HepG2 (cell line): ENCODE measurements around the gene GATM. TPM values are rescaled to one million over a fixed set of nuclear protein-coding genes. Genes with fewer than 3 reads are reported as not detected.
A peak's percentile ranks its signal among the peaks of the same experiment; 100 is the strongest.

ENCODE experiments used
- FOSL2 ChIP-seq: sonication (generic); formaldehyde crosslinking; IDR thresholded peaks from 2 replicates; pipeline ENCODE4 v1.4.0; 2020; ENCODE audit warnings: missing genetic modification reagents
- FOXM1 ChIP-seq: sonication (generic); formaldehyde crosslinking; IDR thresholded peaks from 2 replicates; pipeline ENCODE4 v1.5.0; 2020; ENCODE audit warnings: missing genetic modification reagents
- GATAD2A ChIP-seq: IDR thresholded peaks from 2 replicates; pipeline ENCODE4 v1.6.1; 2016
- MEF2D ChIP-seq: sonication (generic); formaldehyde crosslinking; IDR thresholded peaks from 2 replicates; pipeline ENCODE4 v1.5.1; 2020; ENCODE audit warnings: mild to moderate bottlenecking, missing genetic modification reagents
- MIXL1 ChIP-seq: IDR thresholded peaks from 2 replicates; pipeline ENCODE4 v1.6.1; 2016
- NAIF1 ChIP-seq: sonication (generic); formaldehyde crosslinking; IDR thresholded peaks from 2 replicates; pipeline ENCODE4 v1.5.0; 2020; ENCODE audit warnings: mild to moderate bottlenecking, missing genetic modification reagents, borderline replicate concordance
- NR2F1 ChIP-seq, 2 experiments: fragments of 450-650 bp in 1 of 2; formaldehyde crosslinking in 1 of 2; IDR thresholded peaks; 2 replicates each; pipeline versions ENCODE4 v1.5.0 to v1.6.1; 2016 to 2020; ENCODE audit warnings: mild to moderate bottlenecking in 1 of 2, missing compliant biosample characterization in 1 of 2, missing genetic modification reagents in 1 of 2, moderate library complexity in 1 of 2
- SALL1 ChIP-seq: sonication (generic); formaldehyde crosslinking; IDR thresholded peaks from 2 replicates; pipeline ENCODE4 v1.8.0; 2022; ENCODE audit warnings: mild to moderate bottlenecking, missing genetic modification reagents
- SMC3 ChIP-seq: IDR thresholded peaks from 2 replicates; pipeline ENCODE4 v1.6.1; 2011; ENCODE audit warnings: low read length, improper control_type of control experiment
- SOX13 ChIP-seq, 3 experiments: fragments of 450-650 bp in 1 of 3; sonication (generic) in 1 of 3; formaldehyde crosslinking in 1 of 3; IDR thresholded peaks in 2 of 3; conservative IDR thresholded peaks in 1 of 3; 2 replicates each; pipeline versions ENCODE4 v1.5.0 to v1.6.1; 2016 to 2020; ENCODE audit warnings: antibody characterized with exemption in 1 of 3, mild to moderate bottlenecking in 1 of 3, missing compliant biosample characterization in 1 of 3, missing genetic modification reagents in 1 of 3, moderate library complexity in 1 of 3
- SOX6 ChIP-seq, 2 experiments: fragments of 450-650 bp in 1 of 2; sonication (generic) in 1 of 2; formaldehyde crosslinking in 1 of 2; IDR thresholded peaks; 2 replicates each; pipeline versions ENCODE4 v1.4.0 to v1.6.1; 2017 to 2020; ENCODE audit warnings: antibody characterized with exemption in 1 of 2, mild to moderate bottlenecking in 1 of 2, missing genetic modification reagents in 1 of 2
- STAG1 ChIP-seq: sonication (generic); formaldehyde crosslinking; IDR thresholded peaks from 2 replicates; pipeline ENCODE4 v1.4.0; 2020; ENCODE audit warnings: missing genetic modification reagents
- ZKSCAN5 ChIP-seq: sonication (generic); formaldehyde crosslinking; IDR thresholded peaks from 2 replicates; pipeline ENCODE4 v1.5.1; 2020; ENCODE audit warnings: mild to moderate bottlenecking, missing genetic modification reagents
- ZMYM3 ChIP-seq: sonication (generic); formaldehyde crosslinking; IDR thresholded peaks from 2 replicates; pipeline ENCODE4 v1.5.1; 2020; ENCODE audit warnings: mild to moderate bottlenecking, missing genetic modification reagents
- ZMYM4 ChIP-seq: sonication (generic); formaldehyde crosslinking; IDR thresholded peaks from 2 replicates; pipeline ENCODE4 v1.8.1; 2023; ENCODE audit warnings: mild to moderate bottlenecking, missing genetic modification reagents
- ZNF18 ChIP-seq: sonication (generic); formaldehyde crosslinking; IDR thresholded peaks from 2 replicates; pipeline ENCODE4 v1.8.0; 2022; ENCODE audit warnings: mild to moderate bottlenecking, missing genetic modification reagents; ENCODE audit not compliant: insufficient replicate concordance
- ZNF652 ChIP-seq: IDR thresholded peaks from 2 replicates; pipeline ENCODE4 v1.6.1; 2016; ENCODE audit warnings: low read depth, borderline replicate concordance
- ZNF687 ChIP-seq: sonication (generic); formaldehyde crosslinking; IDR thresholded peaks from 2 replicates; pipeline ENCODE4 v1.5.1; 2020; ENCODE audit warnings: mild to moderate bottlenecking, missing genetic modification reagents, moderate library complexity
- ZNF747 ChIP-seq: sonication (generic); formaldehyde crosslinking; IDR thresholded peaks from 2 replicates; pipeline ENCODE4 v1.8.1; 2023; ENCODE audit warnings: missing genetic modification reagents, mild to moderate bottlenecking, borderline replicate concordance
- polyA plus RNA-seq, 8 experiments: library from polyadenylated mRNA; depleted of rRNA in 3 of 8; stranded (reverse) in 7 of 8; unstranded in 1 of 8; fragments of >200 nt; fragmentation: Illumina TruSeq in 4 of 8; extraction: Trizol in 4 of 8; gene quantifications; 2 replicates each; pipeline versions ENCODE4 v1.2.1 to v1.2.3, GENCODE V29; 2011 to 2016; ENCODE audit warnings: low read depth in 4 of 8, missing spikeins in 1 of 8, mixed read lengths in 1 of 8; ENCODE audit not compliant: insufficient read depth in 1 of 8
- total RNA-seq, 5 experiments: library from RNA; depleted of rRNA; stranded (reverse); fragments of >200 nt; fragmentation: Illumina TruSeq; extraction: Trizol; gene quantifications; 2 replicates each; pipeline ENCODE4 v1.2.3, GENCODE V29; 2016; ENCODE audit warnings: low read depth in 1 of 5
- TF ChIP-seq, protein P1 (sequence below): IDR thresholded peaks from 2 replicates; pipeline ENCODE4 v1.6.1; 2016; ENCODE audit warnings: missing biosample characterization, missing genetic modification reagents, low read depth
- TF ChIP-seq, protein P2 (sequence below): sonication (generic); formaldehyde crosslinking; conservative IDR thresholded peaks from 2 replicates; pipeline ENCODE4 v1.4.0; 2020; ENCODE audit warnings: missing genetic modification reagents

The GATM gene
- total and polyA plus RNA-seq, 2 of the 13 experiments (the other 11 are each of a cell fraction or from before 2014, with no cell fraction given), result 2.1 to 16.8 TPM

DNA sequence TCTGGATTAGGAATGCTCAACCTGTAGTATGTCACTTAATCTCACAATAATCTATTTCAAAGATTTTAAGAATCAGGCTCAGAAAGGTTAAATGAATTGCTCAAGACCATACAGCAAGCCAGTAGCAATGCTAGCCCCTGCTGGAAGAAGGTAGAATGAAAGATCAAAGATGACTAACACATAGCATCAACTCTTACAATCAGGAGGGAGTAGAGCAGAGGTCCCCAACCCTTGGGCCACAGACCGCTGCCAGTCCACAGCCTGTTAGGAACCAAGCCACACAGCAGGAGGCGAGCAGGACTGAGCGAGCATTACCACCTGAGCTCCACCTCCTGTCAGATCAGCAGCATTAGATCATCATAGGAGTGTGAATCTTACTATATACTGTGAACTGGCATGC, 15.5 kb upstream of the GATM start (continued):
- TF ChIP-seq, protein P1, sequence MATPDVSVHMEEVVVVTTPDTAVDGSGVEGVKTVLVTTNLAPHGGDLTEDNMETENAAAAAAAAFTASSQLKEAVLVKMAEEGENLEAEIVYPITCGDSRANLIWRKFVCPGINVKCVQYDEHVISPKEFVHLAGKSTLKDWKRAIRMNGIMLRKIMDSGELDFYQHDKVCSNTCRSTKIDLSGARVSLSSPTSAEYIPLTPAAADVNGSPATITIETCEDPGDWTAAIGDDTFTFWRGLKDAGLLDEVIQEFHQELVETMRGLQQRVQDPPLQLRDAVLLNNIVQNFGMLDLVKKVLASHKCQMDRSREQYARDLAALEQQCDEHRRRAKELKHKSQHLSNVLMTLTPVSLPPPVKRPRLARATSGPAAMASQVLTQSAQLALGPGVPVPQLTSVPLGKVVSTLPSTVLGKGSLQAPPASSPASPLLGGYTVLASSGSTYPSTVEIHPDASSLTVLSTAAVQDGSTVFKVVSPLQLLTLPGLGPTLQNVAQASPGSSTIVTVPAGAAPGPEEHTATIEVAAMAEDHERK (CRISPR knock-in tag), result no peak
- peak; percentile 31; the same call in 1 of the 2 replicates for TF ChIP-seq ZMYM3 (CRISPR knock-in tag)
- TF ChIP-seq FOXM1 (CRISPR knock-in tag), result no peak
- peak; percentile 41 for TF ChIP-seq FOSL2 (CRISPR knock-in tag)
- TF ChIP-seq ZKSCAN5 (CRISPR knock-in tag), result peak; percentile 98
- TF ChIP-seq STAG1, result peak; percentile 78
- TF ChIP-seq NAIF1 (CRISPR knock-in tag), result no peak
- peak; percentile 78 for TF ChIP-seq ZNF652 (CRISPR knock-in tag)
- TF ChIP-seq SOX13 (IDR thresholded peaks at IDR 0.05), result no peak
- peak in 1 of 2 experiments; percentile 30; a peak in 1 of 4 replicates for TF ChIP-seq SOX13 (CRISPR knock-in tag; conservative IDR thresholded peaks at IDR 0.05 in 1 of 2, IDR thresholded peaks at IDR 0.05 in 1 of 2)
- TF ChIP-seq MIXL1 (CRISPR knock-in tag), result 0 out of 2 replicates have a peak, but pooled peaks have one; percentile 53
- TF ChIP-seq ZNF687, result peak; percentile 67
- TF ChIP-seq GATAD2A (CRISPR knock-in tag), result peak; percentile 50; the same call in 1 of the 2 replicates
- peak; percentile 71 for TF ChIP-seq SMC3
- no peak for TF ChIP-seq SOX6 (IDR thresholded peaks at IDR 0.05)
- TF ChIP-seq SOX6 (CRISPR knock-in tag; IDR thresholded peaks at IDR 0.05), result 0 out of 2 replicates have a peak, but pooled peaks have one; percentile 18
- TF ChIP-seq SALL1 (CRISPR knock-in tag), result peak; percentile 52
- TF ChIP-seq MEF2D (CRISPR knock-in tag), result 0 out of 2 replicates have a peak, but pooled peaks have one; percentile 29
- peak; percentile 59 for TF ChIP-seq ZMYM4
- TF ChIP-seq NR2F1 (CRISPR knock-in tag; IDR thresholded peaks at IDR 0.05), result no peak
- peak; percentile 61 for TF ChIP-seq ZNF18 (CRISPR knock-in tag)
- TF ChIP-seq, protein P2, sequence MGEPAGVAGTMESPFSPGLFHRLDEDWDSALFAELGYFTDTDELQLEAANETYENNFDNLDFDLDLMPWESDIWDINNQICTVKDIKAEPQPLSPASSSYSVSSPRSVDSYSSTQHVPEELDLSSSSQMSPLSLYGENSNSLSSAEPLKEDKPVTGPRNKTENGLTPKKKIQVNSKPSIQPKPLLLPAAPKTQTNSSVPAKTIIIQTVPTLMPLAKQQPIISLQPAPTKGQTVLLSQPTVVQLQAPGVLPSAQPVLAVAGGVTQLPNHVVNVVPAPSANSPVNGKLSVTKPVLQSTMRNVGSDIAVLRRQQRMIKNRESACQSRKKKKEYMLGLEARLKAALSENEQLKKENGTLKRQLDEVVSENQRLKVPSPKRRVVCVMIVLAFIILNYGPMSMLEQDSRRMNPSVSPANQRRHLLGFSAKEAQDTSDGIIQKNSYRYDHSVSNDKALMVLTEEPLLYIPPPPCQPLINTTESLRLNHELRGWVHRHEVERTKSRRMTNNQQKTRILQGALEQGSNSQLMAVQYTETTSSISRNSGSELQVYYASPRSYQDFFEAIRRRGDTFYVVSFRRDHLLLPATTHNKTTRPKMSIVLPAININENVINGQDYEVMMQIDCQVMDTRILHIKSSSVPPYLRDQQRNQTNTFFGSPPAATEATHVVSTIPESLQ (CRISPR knock-in tag), result no peak
- TF ChIP-seq ZNF747 (CRISPR knock-in tag), result no peak
